Hematopoietic multipotent progenitor cell (in vitro differentiated cells): ENCODE data around the gene FLNC. TPM values are rescaled to one million over a fixed set of nuclear protein-coding genes. Genes with fewer than 3 reads are reported as not detected.

ENCODE experiments used
- DNase-seq, 3 donors: peaks; one replicate each; pipeline ENCODE4 v3.0.0-alpha.2; 2011 to 2015; ENCODE audit warnings: low read depth in 2 of 3, low spot score in 2 of 3
- total RNA-seq: library from RNA; depleted of rRNA; stranded (reverse); fragments of >200 nt; gene quantifications from one replicate; pipeline ENCODE4 v1.2.3, GENCODE V29; 2012

Gene FLNC
- total RNA-seq, 1 donor, result 0.27 TPM

DNA sequence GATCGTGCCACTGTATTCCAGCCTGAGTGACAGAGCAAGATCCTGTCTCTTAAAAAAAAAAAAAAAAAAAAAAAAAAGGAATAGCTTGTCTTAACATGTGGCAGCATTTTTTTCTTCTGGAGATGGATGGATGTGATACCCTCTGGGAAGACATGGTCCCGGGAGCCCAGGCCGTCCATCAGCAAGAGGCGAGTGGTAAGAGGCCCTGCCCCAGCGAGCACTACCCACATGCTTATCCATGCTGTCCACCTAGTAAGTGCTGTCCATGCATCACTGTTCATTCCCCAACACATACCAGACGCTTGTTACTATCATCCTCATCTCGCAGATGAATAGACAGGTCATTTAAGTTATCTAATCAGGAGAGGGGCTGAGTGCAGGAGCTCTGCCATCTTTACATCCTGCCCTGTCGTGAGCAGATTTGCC is 45.3 kb downstream of the FLNC start:
- no peak for DNase-seq

DNA sequence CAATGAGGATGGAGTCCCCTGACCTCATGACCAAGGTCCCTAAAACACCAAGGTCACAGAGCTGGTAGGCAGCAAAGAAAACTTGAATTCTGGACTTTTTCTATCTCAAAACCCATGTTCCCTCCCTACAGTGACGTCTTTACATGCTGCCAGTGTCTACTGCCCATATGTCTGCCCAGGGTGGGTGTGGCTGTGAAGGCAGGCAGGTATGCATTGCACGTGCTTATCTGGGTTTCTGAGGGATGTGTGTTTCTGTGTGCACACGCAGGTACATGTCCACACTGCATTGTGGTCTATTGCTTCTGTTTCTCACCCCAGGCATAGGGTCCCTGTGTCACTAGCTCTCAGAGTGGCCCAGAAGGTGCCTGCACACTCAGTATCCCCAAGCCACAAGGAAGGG is 45.9 kb downstream of the FLNC start:
- DNase-seq, result no peak

DNA sequence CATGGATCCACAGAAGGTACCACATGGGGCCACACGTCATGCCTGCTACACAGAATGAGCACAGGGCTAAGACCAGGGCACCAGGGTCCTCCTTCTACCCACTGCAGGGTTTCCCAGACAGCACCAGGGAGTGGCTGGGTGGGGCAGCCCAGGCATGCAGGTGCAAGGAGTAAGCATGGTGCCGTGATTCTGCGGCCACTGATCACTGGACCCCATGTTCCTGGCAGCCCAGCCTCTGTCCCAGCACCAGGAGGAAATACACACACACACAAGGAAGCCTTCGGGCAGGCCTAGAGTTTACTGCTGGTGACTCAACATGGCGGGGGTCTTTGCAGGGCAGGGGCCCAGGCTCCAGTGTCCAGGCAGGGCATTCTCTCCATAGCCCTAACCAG is 46.4 kb downstream of the FLNC start:
- no peak for DNase-seq

DNA sequence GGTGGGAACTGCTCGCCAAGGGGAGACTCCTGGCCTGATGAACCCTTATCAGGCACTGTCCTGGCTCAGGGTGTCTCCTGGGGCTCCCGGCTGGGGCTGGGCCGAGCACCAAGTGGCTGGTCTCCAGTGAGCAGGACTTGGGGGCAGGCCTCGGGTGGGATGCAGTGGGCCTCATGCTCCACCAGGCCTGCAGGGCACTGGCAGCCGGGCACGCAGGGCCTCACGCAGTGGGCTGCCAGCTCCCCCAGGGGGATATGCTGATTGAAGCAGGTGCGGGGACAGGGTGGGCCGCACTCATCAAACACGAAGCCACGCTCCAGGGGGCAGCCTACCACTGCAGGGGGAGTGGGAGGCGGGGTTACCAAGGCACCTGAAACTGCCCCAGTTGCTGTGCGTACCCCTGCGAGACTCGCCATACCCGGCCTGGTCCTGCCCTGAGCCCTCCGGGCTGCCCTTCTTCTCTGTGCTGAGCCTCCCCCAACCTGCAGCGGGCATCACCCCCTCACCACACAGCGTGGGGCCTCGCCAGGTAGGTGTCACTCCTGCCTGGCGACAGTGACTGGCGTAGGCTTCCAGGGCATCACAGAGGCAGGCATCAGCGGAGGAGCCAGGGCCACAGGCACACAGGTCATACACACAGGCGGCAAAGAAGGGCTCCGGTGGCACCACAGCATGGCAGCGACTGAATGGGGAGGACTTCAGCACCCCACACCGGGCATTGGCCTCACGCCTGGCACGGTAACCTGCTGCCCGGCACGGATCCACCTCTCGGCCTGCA is 47.0 kb downstream of the FLNC start:
- no peak for DNase-seq

DNA sequence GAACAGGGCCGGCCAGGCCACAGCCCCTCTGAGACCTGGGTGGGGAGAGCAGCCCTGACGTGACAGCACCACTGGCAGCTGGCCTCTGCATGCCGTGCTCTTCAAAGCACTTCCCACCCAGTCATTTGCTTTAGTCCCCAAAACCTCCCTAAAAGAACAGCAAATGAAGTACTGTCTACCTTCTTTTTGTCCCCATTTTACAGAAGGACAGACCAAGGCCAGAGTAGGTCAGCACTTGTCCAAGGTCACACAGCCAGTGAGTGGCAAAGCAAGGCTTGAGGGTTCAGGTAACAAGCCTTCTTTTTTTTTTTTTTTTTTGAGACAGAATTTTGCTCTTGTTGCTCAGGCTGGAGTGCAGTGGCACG is 47.5 kb downstream of the FLNC start:
- no peak for DNase-seq

DNA sequence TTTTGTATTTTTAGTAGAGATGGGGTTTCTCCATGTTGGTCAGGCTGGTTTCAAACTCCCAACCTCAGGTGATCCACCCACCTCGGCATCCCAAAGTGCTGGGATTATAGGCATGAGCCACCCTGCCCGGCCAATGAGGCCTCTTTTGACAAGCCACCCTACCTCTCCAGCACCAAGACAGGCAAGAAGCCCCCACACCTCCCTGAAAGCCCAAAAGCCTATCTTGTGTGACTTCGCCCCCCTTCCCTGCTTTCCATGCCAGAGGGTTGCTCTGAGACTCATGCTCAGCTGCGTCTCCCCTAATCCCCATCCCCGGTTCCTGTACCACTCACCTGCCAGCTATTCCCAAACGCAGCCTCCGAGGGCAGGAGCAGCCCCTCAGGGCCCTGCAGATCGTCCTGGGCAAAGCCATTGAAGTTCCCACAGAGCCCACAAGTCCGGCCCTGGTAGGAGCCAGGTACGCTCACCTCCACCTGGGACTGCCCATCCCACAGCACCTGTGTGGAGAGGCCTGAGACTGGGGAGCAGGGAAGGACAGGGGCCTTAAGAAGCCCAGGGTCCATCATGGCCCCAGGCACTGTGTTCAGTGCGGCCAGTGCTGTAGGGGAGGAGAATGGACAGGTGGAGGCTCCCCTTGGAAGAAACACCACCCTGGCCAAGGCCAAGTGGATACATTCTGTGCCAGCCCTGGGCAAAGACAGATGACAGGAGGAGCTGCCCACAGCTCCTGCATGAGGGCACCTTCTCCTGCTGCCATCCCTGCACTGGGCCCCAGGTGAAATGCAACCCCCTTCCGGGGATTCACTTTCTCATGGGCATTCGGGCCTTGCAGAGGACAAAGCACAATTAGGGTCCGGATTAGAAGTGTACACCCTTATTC is 48.3 kb downstream of the FLNC start:
- no peak for DNase-seq

DNA sequence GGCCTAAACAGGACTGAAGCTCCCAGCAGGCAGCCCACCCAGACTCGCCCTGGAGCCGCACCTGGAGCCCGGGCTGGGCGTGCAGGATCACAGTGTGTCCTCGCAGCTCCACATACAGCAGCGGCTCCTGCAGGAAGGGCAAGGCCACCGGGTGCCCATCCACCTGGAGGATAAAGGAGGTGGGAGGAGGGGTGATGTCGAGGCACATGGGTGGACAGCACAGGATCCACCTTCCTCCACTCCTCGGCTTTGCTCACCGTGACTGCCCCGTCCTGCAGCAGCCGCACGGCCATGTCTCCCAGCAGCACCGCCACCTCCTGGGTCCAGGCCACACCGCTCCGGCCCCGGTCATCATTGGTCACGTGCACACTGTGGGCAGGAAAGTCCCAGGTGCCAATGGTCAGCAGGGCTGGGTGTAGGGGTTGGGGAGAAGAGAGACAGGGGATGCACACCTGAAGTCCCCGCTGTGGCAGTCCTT is 49.3 kb downstream of the FLNC start:
- no peak for DNase-seq

DNA sequence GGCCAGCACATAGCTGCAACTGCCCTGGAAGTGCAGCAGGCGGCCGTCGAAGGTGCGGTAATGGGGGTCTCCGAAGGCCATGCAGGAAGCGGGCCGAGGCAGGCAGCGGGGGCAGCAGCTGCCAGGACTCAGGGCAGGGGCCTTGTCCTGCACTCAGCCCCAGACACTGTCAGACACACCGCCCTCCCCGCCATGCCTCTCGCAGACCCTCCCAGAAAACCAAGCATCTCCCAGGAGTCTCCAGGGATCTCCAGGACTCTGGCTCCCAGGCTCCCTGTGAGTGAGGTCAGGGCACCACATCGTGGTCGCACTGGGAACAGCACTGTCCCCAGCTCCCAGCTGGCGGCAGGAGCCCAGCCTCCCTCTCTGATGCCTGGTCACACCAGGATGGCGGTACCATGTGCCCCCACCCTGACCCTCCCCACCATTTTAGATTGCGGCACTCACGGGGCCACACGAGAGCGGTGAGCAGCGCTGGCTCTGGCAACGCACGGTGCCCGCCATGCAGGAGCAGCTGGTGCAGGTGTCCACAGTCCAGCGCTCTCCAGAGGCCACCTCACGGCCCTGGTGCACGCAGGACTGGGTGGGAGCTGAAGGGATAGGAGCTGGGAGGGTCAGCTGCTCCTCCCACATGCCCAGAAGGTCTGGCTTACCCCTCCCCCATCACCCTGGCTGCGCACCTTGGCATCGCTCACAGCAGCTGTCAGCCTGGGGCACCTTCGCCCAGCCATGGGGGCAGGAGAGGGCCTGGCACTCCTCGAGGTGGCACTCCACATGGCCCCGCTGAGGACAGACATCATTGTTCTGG is 49.9 kb downstream of the FLNC start:
- DNase-seq, result no peak

DNA sequence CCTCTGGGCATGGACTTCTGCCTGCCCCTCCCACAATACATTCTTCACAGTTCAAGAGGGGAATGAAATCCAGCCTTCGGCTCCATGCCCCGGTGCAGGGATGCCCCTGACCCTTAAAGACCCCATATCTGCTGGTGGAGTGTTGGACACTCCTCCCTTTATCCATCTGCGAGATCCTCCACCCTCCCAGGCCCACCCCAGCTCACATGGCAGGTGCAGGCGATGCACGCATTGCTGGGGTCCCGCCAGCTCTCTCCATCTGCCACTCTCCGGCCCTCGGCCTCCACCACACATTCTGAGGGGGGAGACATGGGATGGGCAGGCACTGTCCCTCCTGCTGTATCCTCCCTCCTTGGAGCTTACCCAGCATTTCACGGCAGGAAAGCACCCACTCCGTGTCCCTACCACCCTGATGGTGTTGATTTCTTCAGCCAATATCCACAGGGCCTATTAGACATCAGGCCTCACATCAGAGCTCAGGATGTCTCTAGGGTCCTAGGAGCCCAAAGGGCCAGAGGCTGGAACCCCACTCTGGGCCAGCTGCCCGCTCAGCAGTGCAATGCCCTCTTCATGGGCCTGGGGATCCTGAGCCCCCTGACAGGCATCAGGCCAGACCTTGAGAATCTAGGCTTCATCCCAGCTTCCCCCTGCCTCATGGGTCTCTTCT is 50.7 kb downstream of the FLNC start:
- no peak for DNase-seq

DNA sequence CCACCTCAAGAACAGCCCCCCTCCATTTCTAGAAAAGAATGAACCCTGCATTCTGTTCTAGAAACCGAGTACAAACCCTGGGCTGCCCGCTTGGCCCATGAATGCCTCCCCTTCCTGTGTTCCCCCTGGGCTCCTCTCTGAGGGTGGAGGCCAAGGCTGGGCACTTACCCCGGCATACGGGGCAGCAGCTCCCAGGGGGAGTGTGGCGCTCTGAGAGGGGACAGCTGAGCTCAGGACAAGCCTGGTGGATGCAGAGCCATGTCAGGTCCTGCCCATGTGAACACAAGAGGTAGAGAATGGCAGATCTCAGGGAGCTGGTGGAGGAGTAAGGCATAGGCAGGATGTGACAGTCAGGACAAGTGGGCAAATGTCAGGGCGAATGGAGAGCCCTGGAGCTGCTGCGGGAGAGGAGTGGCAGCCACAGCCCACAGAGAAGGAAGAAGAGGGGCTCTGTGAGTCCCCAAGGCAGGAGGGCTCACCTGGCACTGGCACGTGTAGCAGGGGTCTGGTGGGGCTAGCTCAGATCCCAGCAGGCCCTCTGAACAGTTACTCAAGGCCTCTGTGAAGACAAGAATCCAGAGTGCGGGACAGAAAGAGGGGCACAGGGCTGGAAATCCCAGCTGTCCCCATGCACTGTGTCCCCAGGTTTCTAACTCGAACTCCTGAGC is 51.4 kb downstream of the FLNC start:
- DNase-seq, result no peak

DNA sequence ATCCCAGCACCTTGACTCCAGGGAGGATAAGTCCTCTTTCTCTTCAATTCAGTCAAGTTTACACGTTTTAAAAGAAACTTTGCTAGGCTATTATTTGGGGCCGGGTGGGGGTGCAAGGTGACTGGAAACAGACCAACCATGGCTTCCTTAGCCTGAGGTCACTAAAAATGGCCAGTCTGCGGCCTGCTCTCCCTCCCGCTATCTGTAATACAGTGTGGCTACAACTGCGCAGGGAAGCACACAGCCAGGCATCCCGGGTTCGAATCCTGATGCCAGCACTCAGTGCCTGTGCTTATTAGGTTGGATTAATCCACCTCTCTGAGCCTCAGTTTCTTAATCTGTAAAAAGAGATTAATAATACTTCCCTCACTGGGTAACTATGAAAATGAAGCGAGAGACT is 51.9 kb downstream of the FLNC start:
- DNase-seq, result no peak

DNA sequence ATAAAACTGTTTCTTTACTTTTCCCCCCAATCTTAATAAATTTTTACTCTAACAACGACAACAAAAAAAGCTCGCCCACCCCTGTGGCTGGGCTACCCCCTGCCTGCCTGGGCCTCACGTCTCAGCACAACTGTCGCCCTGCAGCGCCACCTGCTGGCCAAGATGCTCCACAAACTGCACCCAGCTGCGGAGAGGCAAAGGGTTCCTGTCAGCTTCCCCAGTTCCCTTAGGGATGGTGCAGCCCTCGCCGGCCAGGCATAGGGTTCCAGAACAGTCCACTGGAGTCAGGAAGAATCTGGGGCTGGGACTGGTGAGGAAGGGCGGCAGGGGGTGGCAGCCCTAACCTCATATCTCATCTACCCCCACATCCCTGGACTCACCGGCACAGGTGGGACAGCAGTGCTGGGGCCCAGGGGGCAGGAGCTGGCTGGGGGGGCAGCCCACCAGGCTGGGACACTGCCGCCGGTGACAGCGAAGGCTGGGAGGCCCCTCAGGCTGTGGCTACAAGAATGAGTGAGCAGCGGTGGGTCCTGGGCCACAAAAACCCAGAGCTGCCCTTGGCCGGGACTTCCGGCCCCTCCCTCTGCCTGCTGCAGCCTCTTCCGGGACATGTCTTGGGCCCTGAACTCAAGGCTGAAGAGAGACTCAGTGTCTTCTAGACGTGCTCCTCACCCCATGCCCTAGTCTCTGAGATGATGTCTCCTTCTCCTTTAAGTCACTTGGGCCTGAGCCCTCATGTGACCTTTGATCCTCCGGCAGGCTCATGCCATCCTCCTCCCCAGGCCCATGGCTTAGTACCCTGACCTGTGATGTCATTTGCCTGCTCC is 53.6 kb downstream of the FLNC start:
- DNase-seq, result peak; percentile 73 to 88 (median 80)

DNA sequence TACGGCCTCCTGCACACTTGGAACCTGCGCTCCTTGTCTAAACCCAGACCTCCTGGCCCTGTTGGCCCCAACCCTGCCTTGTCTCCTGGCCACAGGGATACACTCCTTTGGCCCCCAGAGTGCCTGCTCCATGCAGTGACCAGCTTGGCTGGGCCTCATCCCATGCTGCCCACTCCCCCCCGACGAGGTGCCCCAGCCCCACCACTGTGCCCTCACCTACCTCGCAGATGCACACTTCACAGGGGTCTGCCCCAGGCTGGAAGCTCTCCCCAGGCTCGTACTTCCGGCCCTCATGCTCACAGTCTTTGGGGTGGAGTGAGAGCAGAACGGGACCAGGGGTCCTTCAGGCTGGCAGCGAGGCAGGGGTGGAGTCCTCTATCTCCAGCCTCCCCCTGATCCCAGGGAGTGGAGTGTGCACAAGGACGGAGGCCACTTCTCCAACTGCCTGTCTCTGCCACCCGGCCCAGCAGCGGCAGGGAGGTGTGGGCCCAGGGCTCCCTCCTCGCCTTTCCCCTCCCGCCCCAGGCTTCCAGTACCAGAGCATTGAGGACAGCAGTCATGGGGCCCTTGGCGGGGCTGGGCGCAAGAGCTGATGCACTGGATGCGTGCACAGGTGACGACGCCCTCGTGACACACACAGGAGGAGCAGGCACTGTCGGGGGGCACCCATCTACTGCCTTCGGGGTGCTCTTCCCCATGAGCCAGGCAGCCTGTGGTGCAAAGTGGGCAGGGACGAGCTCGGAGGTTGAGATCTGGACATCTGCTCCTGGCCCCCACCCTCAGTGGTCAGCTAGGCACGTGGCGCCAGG is 54.6 kb downstream of the FLNC start:
- no peak for DNase-seq

DNA sequence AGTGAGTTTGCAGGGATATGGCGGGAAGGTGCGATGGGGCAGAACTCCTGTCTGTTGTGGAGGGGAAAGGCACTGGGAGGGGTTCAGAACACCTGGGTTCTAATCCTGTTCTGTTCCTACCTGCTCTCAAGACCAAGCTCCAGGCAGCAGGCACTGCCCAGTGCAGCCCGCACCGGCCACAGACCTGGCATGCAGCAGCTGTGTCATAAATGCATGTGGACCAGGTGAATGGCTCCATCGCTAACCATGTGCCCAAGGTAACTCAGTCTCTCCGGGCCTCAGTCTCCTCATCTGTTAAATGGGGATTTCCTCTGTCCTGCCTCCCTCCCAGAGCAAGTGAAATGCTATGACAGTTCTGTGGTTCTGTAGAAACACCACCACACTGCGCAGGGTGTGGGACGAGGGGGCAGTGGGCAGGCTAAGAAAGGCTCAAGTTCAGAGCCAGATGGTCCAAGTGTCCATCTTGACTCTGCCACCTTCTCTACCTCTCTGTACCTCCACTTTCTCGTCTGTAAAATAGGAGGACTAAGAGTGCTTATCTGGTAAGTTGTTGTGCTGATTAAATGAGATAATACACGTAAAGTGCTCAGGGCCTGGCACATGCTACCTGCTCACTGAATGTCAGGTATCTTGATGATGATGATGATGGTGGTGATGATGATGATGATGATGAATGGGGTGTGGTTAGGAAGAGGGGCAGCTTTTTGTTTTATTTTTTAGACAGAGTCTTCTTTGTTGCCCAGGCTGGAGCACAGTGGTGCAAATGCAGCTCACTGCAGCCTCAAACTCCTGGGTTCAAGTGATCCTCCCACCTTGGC is 55.4 kb downstream of the FLNC start:
- DNase-seq, result no peak

DNA sequence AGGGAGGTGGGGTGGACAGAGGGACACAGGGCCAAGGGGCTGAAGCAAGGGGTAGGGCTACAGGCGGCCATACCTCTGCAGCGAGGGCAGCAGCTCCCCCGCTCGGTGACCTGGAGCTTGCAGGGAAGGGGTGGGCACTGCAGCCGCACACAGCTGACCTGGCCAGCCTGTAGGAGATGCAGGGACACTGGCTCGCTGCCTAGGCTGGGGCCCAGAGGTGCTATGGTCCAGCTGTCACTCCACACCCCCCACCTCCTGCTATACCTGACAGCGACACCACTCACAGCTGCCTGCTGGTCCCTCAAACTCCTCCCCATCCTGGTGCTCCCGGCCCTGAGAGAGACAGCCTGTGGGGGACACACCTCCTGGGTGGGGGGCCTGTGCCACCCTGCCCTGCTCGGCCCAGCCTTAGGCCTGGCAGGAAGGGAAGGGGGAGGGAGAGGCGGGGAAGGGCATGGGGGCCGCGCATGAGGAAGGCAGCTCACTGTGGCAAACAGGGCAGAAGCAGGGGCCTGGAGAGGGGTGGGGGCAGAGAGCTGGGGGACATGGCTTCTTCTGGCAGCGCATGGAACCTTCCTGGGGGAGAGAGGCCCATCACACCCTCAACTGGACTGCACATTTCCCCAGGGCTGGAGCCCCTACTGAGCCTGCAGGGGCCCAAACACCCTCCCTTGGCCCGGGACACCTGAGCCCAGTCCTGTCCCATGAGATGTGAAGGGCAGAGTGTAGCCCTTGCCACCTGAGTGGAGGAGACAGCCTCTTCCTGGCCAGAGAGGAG is 56.4 kb downstream of the FLNC start:
- DNase-seq, result no peak

DNA sequence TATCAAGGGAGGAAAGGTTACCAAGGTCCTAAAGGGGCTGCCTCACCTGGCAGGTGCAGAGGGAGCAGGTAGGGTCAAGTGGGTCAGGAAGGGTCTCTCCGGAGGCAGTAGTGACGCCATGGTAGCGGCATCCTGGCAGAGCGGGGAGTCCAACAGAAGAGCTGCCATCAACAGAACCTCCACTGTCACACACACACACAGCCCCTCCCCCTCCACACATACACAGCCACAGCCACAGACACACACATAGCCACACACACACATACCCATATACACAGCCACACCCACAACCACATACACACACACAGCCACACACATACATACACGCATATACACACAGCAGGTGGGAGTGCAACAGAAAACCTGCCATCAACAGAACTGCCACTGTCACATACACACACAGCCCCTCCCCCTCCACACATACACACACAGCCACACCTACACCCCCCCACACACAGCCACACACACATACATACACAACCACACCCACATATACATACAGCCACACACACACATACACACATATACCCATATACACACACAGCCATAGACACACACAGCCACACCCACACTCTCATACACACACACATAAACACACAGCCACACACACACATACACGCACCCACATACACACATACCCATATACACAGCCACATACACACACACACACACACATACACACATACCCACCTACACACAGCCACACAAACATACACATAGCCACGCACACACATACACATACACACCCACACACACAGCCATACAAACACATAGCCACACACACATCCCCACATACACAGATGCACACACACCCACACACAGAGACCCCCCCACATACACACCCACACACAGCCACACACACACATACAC is 57.2 kb downstream of the FLNC start:
- no peak for DNase-seq
